WI38 (cell line): ENCODE data around the gene STK32C.
"Not testable (repeated sequence)": the region's sequence is repeated elsewhere in the genome, so short reads cannot be mapped to it uniquely, and the experiment has no call there.

Experiments
- H3K4me3 ChIP-seq: 2 replicates; pipeline ENCODE4 v1.5.1; 2011; ENCODE audit warnings: low read depth, mild to moderate bottlenecking, control low read depth, low read length
- CTCF ChIP-seq: IDR thresholded peaks from 2 replicates; pipeline ENCODE4 v1.5.1; 2012; ENCODE audit warnings: low read depth, mild to moderate bottlenecking, control low read depth, low read length

Gene STK32C

GRCh38 chr10:132339276-132339675, 31.5 kb upstream of the STK32C start:
- H3K4me3 ChIP-seq: no peak overlapping the region
- TF ChIP-seq CTCF: no peak

DNA sequence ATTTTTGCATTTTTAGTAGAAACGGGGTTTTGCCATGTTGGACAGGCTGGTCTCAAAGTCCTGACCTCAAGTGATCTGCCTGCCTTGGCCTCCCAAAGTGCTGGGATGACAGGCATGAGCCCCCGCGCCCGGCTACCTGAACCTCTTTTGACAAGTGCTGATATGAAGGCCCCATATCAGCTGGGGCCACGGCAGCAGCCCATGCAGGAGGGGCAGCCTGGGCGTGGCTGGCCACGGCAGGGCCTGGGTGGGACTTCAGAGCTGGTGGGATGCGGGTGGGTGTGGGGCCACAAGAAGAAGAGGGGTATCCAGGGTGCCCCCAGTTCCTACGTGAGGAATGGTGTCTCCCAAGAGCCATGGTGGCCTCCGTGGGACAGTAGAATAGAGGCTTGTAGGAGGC, 31.1 kb upstream of the STK32C start:
- H3K4me3 ChIP-seq: no peak overlapping the region
- no peak for TF ChIP-seq CTCF

GRCh38 chr10:132337854-132338253, 30.1 kb upstream of the STK32C start:
- not testable (repeated sequence) for H3K4me3 ChIP-seq

- TF ChIP-seq CTCF: no peak
- no peak overlapping the region for H3K4me3 ChIP-seq
Observed at GRCh38 chr10:132336919-132337407, 29.2 kb upstream of the STK32C start.

- no peak for TF ChIP-seq CTCF
- no peak overlapping the region for H3K4me3 ChIP-seq
Observed at GRCh38 chr10:132336064-132336746, 28.5 kb upstream of the STK32C start.

DNA sequence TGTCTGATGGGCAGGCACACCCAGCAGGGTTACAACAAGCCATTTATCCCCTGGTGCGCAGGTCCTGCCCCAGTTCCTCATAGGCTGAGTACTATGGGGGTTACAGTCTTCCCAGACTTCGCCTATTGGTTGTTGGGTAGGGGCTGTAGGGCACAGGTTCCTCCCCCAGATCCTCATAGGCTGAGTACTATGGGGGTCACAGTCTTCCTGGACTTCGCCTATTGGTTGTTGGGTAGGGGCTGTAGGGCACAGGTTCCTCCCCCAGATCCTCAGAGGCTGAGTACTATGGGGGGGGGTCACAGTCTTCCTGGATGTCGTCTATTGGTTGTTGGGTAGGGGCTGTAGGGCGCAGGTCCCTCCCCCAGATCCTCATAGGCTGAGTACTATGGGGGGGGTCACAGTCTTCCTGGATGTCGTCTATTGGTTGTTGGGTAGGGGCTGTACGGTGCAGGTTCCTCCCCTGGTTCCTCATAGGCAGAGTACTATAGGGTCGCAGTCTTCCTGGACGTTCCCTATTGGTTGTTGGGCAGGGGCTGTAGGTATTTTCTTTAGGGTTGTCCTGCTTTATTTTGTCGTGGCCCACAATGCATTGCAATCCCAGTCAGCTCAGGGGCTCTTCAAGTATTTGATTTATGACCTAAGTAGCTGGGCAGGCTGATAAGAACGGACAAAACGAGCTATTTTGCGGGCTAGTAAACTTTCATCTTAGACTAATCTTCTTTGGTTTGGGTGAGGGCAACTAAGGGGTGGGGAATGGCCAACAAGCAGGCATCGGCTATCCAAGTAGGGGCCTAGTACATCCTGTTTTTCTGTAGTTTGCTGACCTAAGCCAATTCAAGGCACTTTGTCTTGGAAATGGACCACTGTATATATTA, 27.7 kb upstream of the STK32C start:
- TF ChIP-seq CTCF: no peak
- no peak overlapping the region for H3K4me3 ChIP-seq

DNA sequence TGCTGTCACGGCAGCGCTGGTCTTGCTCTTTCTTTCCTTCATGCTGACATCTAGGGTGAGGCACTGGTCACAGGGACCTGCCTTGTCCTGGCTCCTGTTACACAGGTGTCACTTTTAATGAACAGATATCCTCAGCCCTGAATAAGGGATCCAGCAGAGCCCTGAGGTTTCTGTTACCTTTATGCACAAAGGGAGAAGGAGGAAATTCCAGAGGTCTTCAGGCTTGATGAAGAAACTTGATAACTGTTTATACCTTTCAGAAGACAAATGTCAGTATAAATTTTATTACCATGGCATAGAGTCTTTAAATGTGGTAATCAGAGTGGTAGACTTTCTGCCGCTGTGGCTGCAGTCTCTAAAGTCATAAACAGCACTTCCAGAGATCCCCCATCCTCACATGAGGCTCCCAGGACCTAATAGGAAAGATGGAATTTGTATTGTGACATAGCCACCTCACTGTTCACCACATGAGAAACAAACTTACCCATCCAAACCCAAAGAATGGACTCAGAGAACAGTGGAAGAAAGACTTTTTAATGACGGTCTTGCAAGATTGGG, 27.0 kb upstream of the STK32C start:
- TF ChIP-seq CTCF: no peak
- H3K4me3 ChIP-seq: no peak overlapping the region
